ENCODE measurements around the gene CDH23. TPM values are rescaled to one million over a fixed set of nuclear protein-coding genes. Genes with fewer than 3 reads are reported as not detected.

Gene CDH23
- total RNA-seq, 4 donors from 2014 or later, result 14.4 to 29.6 (median 19.7) TPM

- no peaks in the 10 kb centered on the region for H3K27me3 ChIP-seq
- TF ChIP-seq CTCF (IDR thresholded peaks at IDR 0.05) (no peak), POLR2AphosphoS5 (IDR thresholded peaks at IDR 0.05) (no peak), EP300 (IDR thresholded peaks at IDR 0.05) (no peak), POLR2A (IDR thresholded peaks at IDR 0.05; ENCODE audit: low read depth) (no peak)
- no peaks in the 10 kb centered on the region for H3K36me3 ChIP-seq
- H3K27ac ChIP-seq (replicated peaks in 1 of 4), result no peak overlapping the region
- no peak for DNase-seq (ENCODE audit: extremely low spot score)
- H3K4me1 ChIP-seq, result no peaks in the 10 kb centered on the region
- no peak overlapping the region for H3K4me3 ChIP-seq
- intact Hi-C loops (cut with DNase I), result no loop called here
- WGBS, result 83% methylated on average over 7 of the region's 7 CpGs
- H3K9me3 ChIP-seq, result no peaks in the 10 kb centered on the region
These were observed 400.2 kb downstream of the CDH23 start for GRCh38 chr10:71796749-71797405.

- TF ChIP-seq CTCF (IDR thresholded peaks at IDR 0.05), result no peak
- no peak for TF ChIP-seq POLR2AphosphoS5 (IDR thresholded peaks at IDR 0.05)
- no peak for TF ChIP-seq POLR2A (IDR thresholded peaks at IDR 0.05; ENCODE audit: low read depth)
- TF ChIP-seq EP300 (IDR thresholded peaks at IDR 0.05), result no peak
- intact Hi-C loops (cut with DNase I), result no loop called here
- Histone ChIP-seq H3K36me3 (no peaks in the 10 kb centered on the region), H3K27ac (replicated peaks in 1 of 4) (no peak overlapping the region), H3K4me3 (no peak overlapping the region), H3K27me3 (no peaks in the 10 kb centered on the region), H3K9me3 (no peaks in the 10 kb centered on the region), H3K4me1 (no peaks in the 10 kb centered on the region)
- WGBS, result 81% methylated on average over 8 of the region's 10 CpGs
- no peak for DNase-seq (ENCODE audit: extremely low spot score)
These were observed 401.0 kb downstream of the CDH23 start for GRCh38 chr10:71797533-71798307.

GRCh38 chr10:71798308-71798624, 401.5 kb downstream of the CDH23 start:
- no CpG with 5 or more reads among the region's 6 CpGs for WGBS
- H3K27ac ChIP-seq (replicated peaks in 1 of 4), result no peak overlapping the region
- intact Hi-C loops (cut with DNase I), result no loop called here

GRCh38 chr10:71799112-71799511, 402.4 kb downstream of the CDH23 start:
- intact Hi-C loops (cut with DNase I), result no loop called here
- TF ChIP-seq EP300 (IDR thresholded peaks at IDR 0.05) (no peak), POLR2A (IDR thresholded peaks at IDR 0.05; ENCODE audit: low read depth) (no peak), POLR2AphosphoS5 (IDR thresholded peaks at IDR 0.05) (no peak)
- H3K4me3 ChIP-seq, result no peak overlapping the region
- H3K27ac ChIP-seq (replicated peaks in 1 of 4), result no peak overlapping the region
- no peaks in the 10 kb centered on the region for H3K4me1 ChIP-seq
- no peaks in the 10 kb centered on the region for H3K27me3 ChIP-seq
- 85% methylated on average over 9 of the region's 10 CpGs for WGBS
- no peak for DNase-seq (ENCODE audit: extremely low spot score)
- no peaks in the 10 kb centered on the region for H3K9me3 ChIP-seq
- H3K36me3 ChIP-seq, result no peaks in the 10 kb centered on the region

More at GRCh38 chr10:71798308-71798624, 401.5 kb downstream of the CDH23 start:
- H3K36me3 ChIP-seq, result no peaks in the 10 kb centered on the region
- H3K27me3 ChIP-seq, result no peaks in the 10 kb centered on the region
- H3K4me1 ChIP-seq, result no peaks in the 10 kb centered on the region
- H3K4me3 ChIP-seq, result no peak overlapping the region
- H3K9me3 ChIP-seq, result no peaks in the 10 kb centered on the region
- no peak for DNase-seq (ENCODE audit: extremely low spot score)
- TF ChIP-seq POLR2A (IDR thresholded peaks at IDR 0.05; ENCODE audit: low read depth) (no peak), EP300 (IDR thresholded peaks at IDR 0.05) (no peak), CTCF (IDR thresholded peaks at IDR 0.05) (no peak), POLR2AphosphoS5 (IDR thresholded peaks at IDR 0.05) (no peak)

GRCh38 chr10:71799608-71800453, 403.1 kb downstream of the CDH23 start:
- DNase-seq (ENCODE audit: extremely low spot score), result no peak
- Histone ChIP-seq H3K9me3 (no peaks in the 10 kb centered on the region), H3K27me3 (no peaks in the 10 kb centered on the region), H3K27ac (replicated peaks in 1 of 4) (no peak overlapping the region), H3K4me1 (no peaks in the 10 kb centered on the region), H3K4me3 (no peak overlapping the region), H3K36me3 (no peaks in the 10 kb centered on the region)
- 60% methylated on average over 2 of the region's 3 CpGs for WGBS
- intact Hi-C loops (cut with DNase I), result no loop called here
- TF ChIP-seq EP300 (IDR thresholded peaks at IDR 0.05), result no peak
- no peak for TF ChIP-seq CTCF (IDR thresholded peaks at IDR 0.05)
- TF ChIP-seq POLR2A (IDR thresholded peaks at IDR 0.05; ENCODE audit: low read depth), result no peak
- no peak for TF ChIP-seq POLR2AphosphoS5 (IDR thresholded peaks at IDR 0.05)
